ENCODE data around the gene MLLT3. TPM values are rescaled to one million over a fixed set of nuclear protein-coding genes. Genes with fewer than 3 reads are reported as not detected.

The MLLT3 gene
- total RNA-seq, 2 donors from 2014 or later = 13.1 to 22.0 TPM

GRCh38 chr9:20495098-20495497, 127.2 kb downstream of the MLLT3 start:
- no peak overlapping the region for H3K27ac ChIP-seq
- H3K4me3 ChIP-seq = no peak overlapping the region
- no peak for DNase-seq (ENCODE audit: low spot score)
- TF ChIP-seq POLR2A (IDR thresholded peaks at IDR 0.05) (no peak), POLR2AphosphoS5 (IDR thresholded peaks at IDR 0.05) (no peak)
- TF ChIP-seq, protein P1, sequence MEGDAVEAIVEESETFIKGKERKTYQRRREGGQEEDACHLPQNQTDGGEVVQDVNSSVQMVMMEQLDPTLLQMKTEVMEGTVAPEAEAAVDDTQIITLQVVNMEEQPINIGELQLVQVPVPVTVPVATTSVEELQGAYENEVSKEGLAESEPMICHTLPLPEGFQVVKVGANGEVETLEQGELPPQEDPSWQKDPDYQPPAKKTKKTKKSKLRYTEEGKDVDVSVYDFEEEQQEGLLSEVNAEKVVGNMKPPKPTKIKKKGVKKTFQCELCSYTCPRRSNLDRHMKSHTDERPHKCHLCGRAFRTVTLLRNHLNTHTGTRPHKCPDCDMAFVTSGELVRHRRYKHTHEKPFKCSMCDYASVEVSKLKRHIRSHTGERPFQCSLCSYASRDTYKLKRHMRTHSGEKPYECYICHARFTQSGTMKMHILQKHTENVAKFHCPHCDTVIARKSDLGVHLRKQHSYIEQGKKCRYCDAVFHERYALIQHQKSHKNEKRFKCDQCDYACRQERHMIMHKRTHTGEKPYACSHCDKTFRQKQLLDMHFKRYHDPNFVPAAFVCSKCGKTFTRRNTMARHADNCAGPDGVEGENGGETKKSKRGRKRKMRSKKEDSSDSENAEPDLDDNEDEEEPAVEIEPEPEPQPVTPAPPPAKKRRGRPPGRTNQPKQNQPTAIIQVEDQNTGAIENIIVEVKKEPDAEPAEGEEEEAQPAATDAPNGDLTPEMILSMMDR (IDR thresholded peaks at IDR 0.05) = no peak
- H3K9me3 ChIP-seq = no peaks in the 10 kb centered on the region
- intact Hi-C loops (cut with DNase I) = no loop called here
- H3K4me1 ChIP-seq (replicated peaks) = no peaks in the 10 kb centered on the region
- no peaks in the 10 kb centered on the region for H3K36me3 ChIP-seq
- H3K27me3 ChIP-seq (replicated peaks; ENCODE audit: insufficient read depth) = no peaks in the 10 kb centered on the region
- WGBS = 79% methylated on average over 3 of the region's 3 CpGs

- intact Hi-C loops (cut with DNase I) = no loop called here
- Histone ChIP-seq H3K4me3 (no peak overlapping the region), H3K36me3 (no peaks in the 10 kb centered on the region), H3K27me3 (replicated peaks; ENCODE audit: insufficient read depth) (no peaks in the 10 kb centered on the region), H3K4me1 (replicated peaks) (no peaks in the 10 kb centered on the region), H3K9me3 (no peaks in the 10 kb centered on the region), H3K27ac (no peak overlapping the region)
- TF ChIP-seq, protein P1 (IDR thresholded peaks at IDR 0.05) = no peak
- TF ChIP-seq POLR2A (IDR thresholded peaks at IDR 0.05) (no peak), POLR2AphosphoS5 (IDR thresholded peaks at IDR 0.05) (no peak)
- no peak for DNase-seq (ENCODE audit: low spot score)
- WGBS = 77% methylated on average over 1 of the region's 1 CpG
These were observed 128.3 kb downstream of the MLLT3 start for GRCh38 chr9:20494035-20494434.

- DNase-seq (ENCODE audit: low spot score) = no peak
- intact Hi-C loops (cut with DNase I) = no loop called here
- no peak overlapping the region for H3K27ac ChIP-seq
- H3K27me3 ChIP-seq (replicated peaks; ENCODE audit: insufficient read depth) = no peaks in the 10 kb centered on the region
- H3K4me3 ChIP-seq = no peak overlapping the region
- no peaks in the 10 kb centered on the region for H3K4me1 ChIP-seq (replicated peaks)
- H3K36me3 ChIP-seq = no peaks in the 10 kb centered on the region
- WGBS = 80% methylated on average over 1 of the region's 1 CpG
- H3K9me3 ChIP-seq = no peaks in the 10 kb centered on the region
- TF ChIP-seq, protein P1 (IDR thresholded peaks at IDR 0.05) = no peak
- TF ChIP-seq POLR2AphosphoS5 (IDR thresholded peaks at IDR 0.05) (no peak), POLR2A (IDR thresholded peaks at IDR 0.05) (no peak)
These were observed 129.5 kb downstream of the MLLT3 start for GRCh38 chr9:20492772-20493171.

DNA sequence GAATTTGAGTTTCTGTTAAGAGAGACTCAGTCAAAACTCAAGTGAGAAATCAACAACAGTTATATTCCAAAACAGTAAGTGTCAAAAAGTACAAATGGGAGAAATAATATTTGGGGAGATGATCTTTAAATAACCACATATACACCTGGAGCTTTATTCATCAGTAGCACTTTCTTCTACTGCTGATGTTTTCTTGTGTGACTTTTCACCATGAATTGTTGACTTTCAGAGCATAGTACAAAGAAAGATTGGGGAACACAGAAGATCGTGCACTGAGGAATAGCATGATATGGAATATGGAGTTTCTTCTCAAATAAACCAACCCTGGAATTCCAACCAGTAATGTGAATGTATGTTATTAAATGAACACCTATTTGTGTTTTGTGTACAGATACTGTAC, 130.7 kb downstream of the MLLT3 start:
- Histone ChIP-seq H3K9me3 (no peaks in the 10 kb centered on the region), H3K27ac (no peak overlapping the region), H3K4me1 (replicated peaks) (no peaks in the 10 kb centered on the region), H3K27me3 (replicated peaks; ENCODE audit: insufficient read depth) (no peaks in the 10 kb centered on the region), H3K4me3 (no peak overlapping the region), H3K36me3 (no peaks in the 10 kb centered on the region)
- intact Hi-C loops (cut with DNase I) = no loop called here
- WGBS = 93% methylated on average over 1 of the region's 1 CpG
- DNase-seq (ENCODE audit: low spot score) = no peak
- TF ChIP-seq, protein P1 (IDR thresholded peaks at IDR 0.05) = no peak
- no peak for TF ChIP-seq POLR2A (IDR thresholded peaks at IDR 0.05)
- TF ChIP-seq POLR2AphosphoS5 (IDR thresholded peaks at IDR 0.05) = no peak

DNA sequence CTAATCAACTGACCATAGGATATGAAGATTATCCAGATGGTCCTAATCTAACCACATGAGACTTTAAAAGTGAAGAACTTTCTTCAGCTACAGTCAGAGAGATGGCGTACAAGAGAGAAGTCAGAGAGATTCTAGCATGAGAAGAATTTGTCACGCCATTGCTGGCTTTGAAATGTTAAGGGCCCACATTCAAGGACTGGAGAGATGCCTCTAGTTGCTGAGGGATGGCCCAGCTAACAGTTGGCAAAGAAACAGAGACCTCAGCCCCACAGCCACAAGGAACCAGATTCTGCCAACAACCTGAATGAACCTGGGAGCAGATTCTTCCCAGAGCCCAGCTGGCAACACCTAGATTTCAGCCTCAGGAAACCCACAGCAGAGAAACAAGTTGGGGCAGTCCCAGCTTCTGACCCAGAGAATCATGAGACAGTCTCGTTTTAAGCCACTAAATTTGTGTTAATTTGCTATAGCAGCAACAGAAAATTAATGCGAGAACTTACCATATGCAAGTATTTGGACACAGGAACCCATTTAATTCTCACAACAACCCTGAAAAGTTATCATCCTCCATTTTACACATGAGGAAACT, 132.0 kb downstream of the MLLT3 start:
- no peaks in the 10 kb centered on the region for H3K36me3 ChIP-seq
- H3K27me3 ChIP-seq (replicated peaks; ENCODE audit: insufficient read depth) = no peaks in the 10 kb centered on the region
- no peaks in the 10 kb centered on the region for H3K9me3 ChIP-seq
- no peaks in the 10 kb centered on the region for H3K4me1 ChIP-seq (replicated peaks)
- no peak overlapping the region for H3K4me3 ChIP-seq
- TF ChIP-seq, protein P1 (IDR thresholded peaks at IDR 0.05) = no peak
- no peak for TF ChIP-seq POLR2A (IDR thresholded peaks at IDR 0.05)
- TF ChIP-seq POLR2AphosphoS5 (IDR thresholded peaks at IDR 0.05) = no peak
- WGBS = 81% methylated on average over 4 of the region's 4 CpGs
- intact Hi-C loops (cut with DNase I) = no loop called here
- no peak overlapping the region for H3K27ac ChIP-seq
- DNase-seq (ENCODE audit: low spot score) = no peak

Measured in prostate gland (tissue), 2 donors.